Glomerular visceral epithelial cell (primary cell): ENCODE measurements around the gene PBX4.
"Not testable (repeated sequence)": the region's sequence is repeated elsewhere in the genome, so short reads cannot be mapped to it uniquely, and the experiment has no call there.

ENCODE experiments used
- DNase-seq: peaks from one replicate; pipeline ENCODE4 v3.0.0-alpha.2; 2016; ENCODE audit errors: extremely low spot score

Gene PBX4

GRCh38 chr19:19618219-19619051, at the start of gene PBX4:
Gene PBX4, minus strand, starts transcription at chr19:19618687. Its CDS starts 58 bp downstream, at chr19:19618629.
- DNase-seq = peak; percentile 91

- not testable (repeated sequence) for DNase-seq
Measured at GRCh38 chr19:19665420-19665948, 47.0 kb upstream of the PBX4 start.

GRCh38 chr19:19663256-19664120, 45.0 kb upstream of the PBX4 start, which contains the start of gene ATP13A1:
Gene ATP13A1, minus strand, starts transcription at chr19:19663676. Its CDS starts 10 bp downstream, at chr19:19663666.
- peak; percentile 97 for DNase-seq

- no peak for DNase-seq
Measured at GRCh38 chr19:19662871-19663255, 44.4 kb upstream of the PBX4 start.

- DNase-seq = no peak
Measured at GRCh38 chr19:19662344-19662743, 43.9 kb upstream of the PBX4 start.

- DNase-seq = no peak
Measured at GRCh38 chr19:19661675-19662251, 43.3 kb upstream of the PBX4 start.

- no peak for DNase-seq
Measured at GRCh38 chr19:19661141-19661674, 42.7 kb upstream of the PBX4 start.

- DNase-seq = no peak
Measured at GRCh38 chr19:19659646-19660245, 41.3 kb upstream of the PBX4 start.

GRCh38 chr19:19657397-19657783, 38.9 kb upstream of the PBX4 start:
- DNase-seq = no peak

GRCh38 chr19:19656451-19657396, 38.2 kb upstream of the PBX4 start:
- no peak for DNase-seq

- DNase-seq = no peak
Measured at GRCh38 chr19:19655641-19656343, 37.3 kb upstream of the PBX4 start.

- no peak for DNase-seq
Measured at GRCh38 chr19:19655051-19655594, 36.6 kb upstream of the PBX4 start.

GRCh38 chr19:19654441-19654840, 36.0 kb upstream of the PBX4 start:
- no peak for DNase-seq

- no peak for DNase-seq
Measured at GRCh38 chr19:19653597-19654147, 35.2 kb upstream of the PBX4 start.

GRCh38 chr19:19652482-19653295, 34.2 kb upstream of the PBX4 start:
- DNase-seq = peak; percentile 32

GRCh38 chr19:19651076-19651475, 32.6 kb upstream of the PBX4 start:
- DNase-seq = no peak

- no peak for DNase-seq
Measured at GRCh38 chr19:19650331-19650730, 31.8 kb upstream of the PBX4 start.

GRCh38 chr19:19649580-19649995, 31.1 kb upstream of the PBX4 start:
- DNase-seq = no peak
